ENCODE data around the gene RAB17.

GRCh38 chr2:237594514-237594871 lies 4.0 kb upstream of the RAB17 start:
- TF ChIP-seq CTCF (IDR thresholded peaks at IDR 0.05) (no peak), POLR2A (IDR thresholded peaks at IDR 0.05) (no peak)

All from uterus (tissue), 2 donors.